ENCODE results near the gene CACNA1D.

Gene CACNA1D

GRCh38 chr3:53602866-53603265, 108.5 kb downstream of the CACNA1D start:
- Histone ChIP-seq H3K9ac (ENCODE audit: low read length) (no peak overlapping the region), H2AFZ (ENCODE audit: low read depth, low read length) (no peak overlapping the region), H2BK12ac (ENCODE audit: low read length in 2 of 2) (no peak overlapping the region), H4K91ac (ENCODE audit: low read length) (no peak overlapping the region), H2AK5ac (ENCODE audit: low read length, severe bottlenecking) (no peak overlapping the region), H3K79me1 (replicated peaks; ENCODE audit: low read length, poor library complexity, severe bottlenecking) (no peaks in the 10 kb centered on the region), H3K4me1 (ENCODE audit: control insufficient read depth, insufficient read depth, low read depth, low read length) (no peaks in the 10 kb centered on the region), H3K4me3 (ENCODE audit: insufficient read depth in 1 of 2, low read depth in 1 of 2, low read length in 2 of 2) (no peak overlapping the region), H3K4ac (ENCODE audit: low read depth in 1 of 2, low read length in 2 of 2) (no peak overlapping the region), H3K36me3 (ENCODE audit: control insufficient read depth in 1 of 2, insufficient read depth in 2 of 2, low read depth in 1 of 2, low read length in 2 of 2) (no peaks in the 10 kb centered on the region), H3K27me3 (ENCODE audit: control insufficient read depth in 1 of 2, insufficient read depth in 1 of 2, low read length in 2 of 2) (peaks cover 0 to 4% of the 10 kb centered on the region in 2 experiments), H3K4me2 (ENCODE audit: low read length, poor library complexity, severe bottlenecking) (no peak overlapping the region), H2BK15ac (ENCODE audit: low read depth, poor library complexity, severe bottlenecking) (no peak overlapping the region), H3K23ac (ENCODE audit: low read length in 2 of 2) (no peak overlapping the region), H3K14ac (ENCODE audit: low read length in 2 of 2) (no peak overlapping the region), H4K8ac (ENCODE audit: low read length) (no peak overlapping the region), H3K18ac (ENCODE audit: low read depth in 1 of 2, low read length in 2 of 2) (no peak overlapping the region), H2BK120ac (ENCODE audit: low read depth, low read length) (no peak overlapping the region), H3K9me3 (ENCODE audit: control insufficient read depth, low read length) (peaks cover 6% of the 10 kb centered on the region), H2BK5ac (ENCODE audit: low read depth, low read length, poor library complexity, severe bottlenecking) (no peak overlapping the region), H3K27ac (ENCODE audit: low read length, poor library complexity, severe bottlenecking) (no peak overlapping the region)
- WGBS, result 91% methylated on average over 6 of the region's 6 CpGs
- no peak for DNase-seq

- no peak overlapping the region for H2BK5ac ChIP-seq (ENCODE audit: low read depth, low read length, poor library complexity, severe bottlenecking)
- H3K9me3 ChIP-seq (ENCODE audit: control insufficient read depth, low read length), result peaks cover 6% of the 10 kb centered on the region
- H3K4me3 ChIP-seq (ENCODE audit: insufficient read depth in 1 of 2, low read depth in 1 of 2, low read length in 2 of 2), result no peak overlapping the region
- no peak overlapping the region for H2AK5ac ChIP-seq (ENCODE audit: low read length, severe bottlenecking)
- no peaks in the 10 kb centered on the region for H3K36me3 ChIP-seq (ENCODE audit: control insufficient read depth in 1 of 2, insufficient read depth in 2 of 2, low read depth in 1 of 2, low read length in 2 of 2)
- H3K4ac ChIP-seq (ENCODE audit: low read depth in 1 of 2, low read length in 2 of 2), result no peak overlapping the region
- no peak overlapping the region for H3K4me2 ChIP-seq (ENCODE audit: low read length, poor library complexity, severe bottlenecking)
- H3K23ac ChIP-seq (ENCODE audit: low read length in 2 of 2), result no peak overlapping the region
- H3K27ac ChIP-seq (ENCODE audit: low read length, poor library complexity, severe bottlenecking), result no peak overlapping the region
- no peak overlapping the region for H4K91ac ChIP-seq (ENCODE audit: low read length)
- no peak for DNase-seq
- H3K14ac ChIP-seq (ENCODE audit: low read length in 2 of 2), result no peak overlapping the region
- H3K9ac ChIP-seq (ENCODE audit: low read length), result no peak overlapping the region
- no peak overlapping the region for H2BK120ac ChIP-seq (ENCODE audit: low read depth, low read length)
- H2BK12ac ChIP-seq (ENCODE audit: low read length in 2 of 2), result no peak overlapping the region
- H3K79me1 ChIP-seq (replicated peaks; ENCODE audit: low read length, poor library complexity, severe bottlenecking), result no peaks in the 10 kb centered on the region
- H2BK15ac ChIP-seq (ENCODE audit: low read depth, poor library complexity, severe bottlenecking), result no peak overlapping the region
- no peak overlapping the region for H2AFZ ChIP-seq (ENCODE audit: low read depth, low read length)
- H3K4me1 ChIP-seq (ENCODE audit: control insufficient read depth, insufficient read depth, low read depth, low read length), result no peaks in the 10 kb centered on the region
- peaks cover 0 to 4% of the 10 kb centered on the region in 2 experiments for H3K27me3 ChIP-seq (ENCODE audit: control insufficient read depth in 1 of 2, insufficient read depth in 1 of 2, low read length in 2 of 2)
- H3K18ac ChIP-seq (ENCODE audit: low read depth in 1 of 2, low read length in 2 of 2), result no peak overlapping the region
- no peak overlapping the region for H4K8ac ChIP-seq (ENCODE audit: low read length)
Measured at GRCh38 chr3:53604232-53604631, 109.8 kb downstream of the CACNA1D start.

- H3K27ac ChIP-seq (ENCODE audit: low read length, poor library complexity, severe bottlenecking), result no peak overlapping the region
- peaks cover 0 to 4% of the 10 kb centered on the region in 2 experiments for H3K27me3 ChIP-seq (ENCODE audit: control insufficient read depth in 1 of 2, insufficient read depth in 1 of 2, low read length in 2 of 2)
- no peak overlapping the region for H2BK120ac ChIP-seq (ENCODE audit: low read depth, low read length)
- H3K4ac ChIP-seq (ENCODE audit: low read depth in 1 of 2, low read length in 2 of 2), result no peak overlapping the region
- H2BK5ac ChIP-seq (ENCODE audit: low read depth, low read length, poor library complexity, severe bottlenecking), result no peak overlapping the region
- H2BK15ac ChIP-seq (ENCODE audit: low read depth, poor library complexity, severe bottlenecking), result no peak overlapping the region
- H4K91ac ChIP-seq (ENCODE audit: low read length), result no peak overlapping the region
- no peak overlapping the region for H2AK5ac ChIP-seq (ENCODE audit: low read length, severe bottlenecking)
- H2AFZ ChIP-seq (ENCODE audit: low read depth, low read length), result no peak overlapping the region
- H3K4me2 ChIP-seq (ENCODE audit: low read length, poor library complexity, severe bottlenecking), result no peak overlapping the region
- H3K14ac ChIP-seq (ENCODE audit: low read length in 2 of 2), result no peak overlapping the region
- H3K18ac ChIP-seq (ENCODE audit: low read depth in 1 of 2, low read length in 2 of 2), result no peak overlapping the region
- H3K4me1 ChIP-seq (ENCODE audit: control insufficient read depth, insufficient read depth, low read depth, low read length), result no peaks in the 10 kb centered on the region
- no peak overlapping the region for H2BK12ac ChIP-seq (ENCODE audit: low read length in 2 of 2)
- no CpG with 5 or more reads among the region's 1 CpG for WGBS
- H3K23ac ChIP-seq (ENCODE audit: low read length in 2 of 2), result no peak overlapping the region
- no peak overlapping the region for H3K9ac ChIP-seq (ENCODE audit: low read length)
- H4K8ac ChIP-seq (ENCODE audit: low read length), result no peak overlapping the region
- H3K36me3 ChIP-seq (ENCODE audit: control insufficient read depth in 1 of 2, insufficient read depth in 2 of 2, low read depth in 1 of 2, low read length in 2 of 2), result no peaks in the 10 kb centered on the region
- H3K4me3 ChIP-seq (ENCODE audit: insufficient read depth in 1 of 2, low read depth in 1 of 2, low read length in 2 of 2), result no peak overlapping the region
- H3K9me3 ChIP-seq (ENCODE audit: control insufficient read depth, low read length), result peaks cover 6% of the 10 kb centered on the region
- no peak for DNase-seq
- H3K79me1 ChIP-seq (replicated peaks; ENCODE audit: low read length, poor library complexity, severe bottlenecking), result no peaks in the 10 kb centered on the region
Measured at GRCh38 chr3:53606793-53607192, 112.4 kb downstream of the CACNA1D start.

GRCh38 chr3:53612508-53612907, 118.1 kb downstream of the CACNA1D start:
- Histone ChIP-seq H2BK5ac (ENCODE audit: low read depth, low read length, poor library complexity, severe bottlenecking) (no peak overlapping the region), H3K4me1 (ENCODE audit: control insufficient read depth, insufficient read depth, low read depth, low read length) (no peaks in the 10 kb centered on the region), H3K18ac (ENCODE audit: low read depth in 1 of 2, low read length in 2 of 2) (no peak overlapping the region), H2AFZ (ENCODE audit: low read depth, low read length) (no peak overlapping the region), H2BK12ac (ENCODE audit: low read length in 2 of 2) (no peak overlapping the region), H3K79me1 (replicated peaks; ENCODE audit: low read length, poor library complexity, severe bottlenecking) (no peaks in the 10 kb centered on the region), H2BK120ac (ENCODE audit: low read depth, low read length) (no peak overlapping the region), H2AK5ac (ENCODE audit: low read length, severe bottlenecking) (no peak overlapping the region), H4K8ac (ENCODE audit: low read length) (no peak overlapping the region), H3K23ac (ENCODE audit: low read length in 2 of 2) (no peak overlapping the region), H2BK15ac (ENCODE audit: low read depth, poor library complexity, severe bottlenecking) (no peak overlapping the region), H3K4ac (ENCODE audit: low read depth in 1 of 2, low read length in 2 of 2) (no peak overlapping the region), H3K9ac (ENCODE audit: low read length) (no peak overlapping the region), H3K4me2 (ENCODE audit: low read length, poor library complexity, severe bottlenecking) (no peak overlapping the region), H3K4me3 (ENCODE audit: insufficient read depth in 1 of 2, low read depth in 1 of 2, low read length in 2 of 2) (no peak overlapping the region), H3K9me3 (ENCODE audit: control insufficient read depth, low read length) (no peaks in the 10 kb centered on the region), H3K27ac (ENCODE audit: low read length, poor library complexity, severe bottlenecking) (no peak overlapping the region), H3K27me3 (ENCODE audit: control insufficient read depth in 1 of 2, insufficient read depth in 1 of 2, low read length in 2 of 2) (peaks cover 3 to 15% of the 10 kb centered on the region in 2 experiments), H4K91ac (ENCODE audit: low read length) (no peak overlapping the region), H3K36me3 (ENCODE audit: control insufficient read depth in 1 of 2, insufficient read depth in 2 of 2, low read depth in 1 of 2, low read length in 2 of 2) (no peaks in the 10 kb centered on the region), H3K14ac (ENCODE audit: low read length in 2 of 2) (no peak overlapping the region)
- no peak for DNase-seq
- 28% methylated on average over 4 of the region's 5 CpGs for WGBS

Measured in mesenchymal stem cell (in vitro differentiated cells and primary cell).